Duodenal mucosa (tissue), 2 donors: Measurements from ENCODE around the gene SELENOH.

Source experiments
- H3K27ac ChIP-seq: one replicate; pipeline ENCODE4 v1.7.0; 2013; ENCODE audit warnings: low read depth, low read length
- H3K27me3 ChIP-seq, 2 donors: one replicate each; pipeline ENCODE4 v1.7.0; 2013; ENCODE audit warnings: low read length in 2 of 2, control low read depth in 1 of 2; ENCODE audit not compliant: insufficient read depth in 2 of 2, control insufficient read depth in 1 of 2
- H3K36me3 ChIP-seq, 2 donors: one replicate each; pipeline ENCODE4 v1.7.0; 2013; ENCODE audit warnings: low read length in 2 of 2, control low read depth in 1 of 2; ENCODE audit not compliant: insufficient read depth in 2 of 2, control insufficient read depth in 1 of 2
- H3K4me1 ChIP-seq, 2 donors: one replicate each; pipeline ENCODE4 v1.7.0; 2013; ENCODE audit warnings: low read length in 2 of 2, control low read depth in 1 of 2; ENCODE audit not compliant: insufficient read depth in 2 of 2, control insufficient read depth in 1 of 2
- H3K4me3 ChIP-seq, 2 donors: one replicate each; pipeline ENCODE4 v1.7.0; 2013; ENCODE audit warnings: low read length in 2 of 2, low read depth in 1 of 2
- H3K9ac ChIP-seq, 2 donors: one replicate each; pipeline ENCODE4 v1.7.0; 2013; ENCODE audit warnings: low read length in 2 of 2, low read depth in 1 of 2
- H3K9me3 ChIP-seq, 2 donors: one replicate each; pipeline ENCODE4 v1.7.0; 2013; ENCODE audit warnings: low read length in 2 of 2, control low read depth in 1 of 2; ENCODE audit not compliant: control insufficient read depth in 1 of 2

SELENOH gene

GRCh38 chr11:57791321-57792059 is 50.2 kb downstream of the SELENOH start:
- peak overlapping the region; percentile 61 for H3K27ac ChIP-seq
- peaks cover 21 to 34% of the 10 kb centered on the region in 2 donors for H3K36me3 ChIP-seq
- no peaks in the 10 kb centered on the region for H3K9me3 ChIP-seq
- no peaks in the 10 kb centered on the region for H3K27me3 ChIP-seq
- peak overlapping the region in 1 of 2 donors; percentile 15 for H3K4me3 ChIP-seq
- H3K4me1 ChIP-seq = peaks cover 58 to 77% of the 10 kb centered on the region in 2 donors
- peak overlapping the region in 1 of 2 donors; percentile 29 for H3K9ac ChIP-seq

- H3K27ac ChIP-seq = peak overlapping the region; percentile 61
- peaks cover 26 to 37% of the 10 kb centered on the region in 2 donors for H3K36me3 ChIP-seq
- no peaks in the 10 kb centered on the region for H3K9me3 ChIP-seq
- peak overlapping the region; percentile 2 to 29 for H3K9ac ChIP-seq
- peak overlapping the region in 1 of 2 donors; percentile 15 for H3K4me3 ChIP-seq
- H3K27me3 ChIP-seq = no peaks in the 10 kb centered on the region
- H3K4me1 ChIP-seq = peaks cover 52 to 71% of the 10 kb centered on the region in 2 donors
These were observed 50.8 kb downstream of the SELENOH start for GRCh38 chr11:57792060-57792541.

DNA sequence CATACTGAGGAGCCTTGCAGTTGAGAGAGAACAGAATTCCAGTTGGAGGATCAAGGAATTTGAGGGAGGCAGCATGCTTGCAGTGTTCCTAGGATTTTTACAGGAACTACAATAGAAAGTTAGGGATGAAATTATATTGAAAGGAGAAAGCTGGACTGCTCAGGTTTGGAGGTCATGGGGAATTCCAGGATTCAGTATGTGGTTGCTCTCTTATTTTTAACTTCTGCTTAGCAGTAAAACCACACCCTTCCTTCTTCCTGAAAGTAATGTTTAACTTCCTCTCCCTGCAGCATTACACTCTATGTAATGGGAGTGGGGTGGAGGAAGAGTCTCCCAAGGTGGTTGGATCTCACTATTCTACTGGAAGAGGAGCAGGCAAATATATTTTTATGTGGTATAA is 51.6 kb downstream of the SELENOH start:
- Histone ChIP-seq H3K27me3 (no peaks in the 10 kb centered on the region), H3K4me3 (peak overlapping the region in 1 of 2 donors; percentile 48), H3K4me1 (peaks cover 44 to 66% of the 10 kb centered on the region in 2 donors), H3K27ac (peak overlapping the region; percentile 61), H3K9ac (no peak overlapping the region), H3K9me3 (no peaks in the 10 kb centered on the region), H3K36me3 (peaks cover 26 to 37% of the 10 kb centered on the region in 2 donors)
